DMS114 treated with DMSO at 0.1 percent for 48 hours (cell line): ENCODE data around the gene FAM43A.

Experiments
- DNase-seq: peaks from one replicate; lab custom pipeline; 2025; ENCODE audit not compliant: unreplicated experiment; lab: John Stamatoyannopoulos, UW

Gene FAM43A

GRCh38 chr3:194685718-194686413 is at the start of gene FAM43A:
Gene FAM43A, plus strand, starts transcription at chr3:194685883. Its CDS starts 944 bp downstream, at chr3:194686827.
- DNase-seq, result peak; percentile 87

GRCh38 chr3:194637066-194637465 is 48.6 kb upstream of the FAM43A start:
- DNase-seq, result no peak

- DNase-seq, result no peak
Observed at GRCh38 chr3:194637541-194638400, 47.9 kb upstream of the FAM43A start.

GRCh38 chr3:194638991-194639605 is 46.6 kb upstream of the FAM43A start:
- DNase-seq, result no peak

- DNase-seq, result peak; percentile 29
Observed at GRCh38 chr3:194640829-194641228, 44.9 kb upstream of the FAM43A start.

- DNase-seq, result no peak
Observed at GRCh38 chr3:194642769-194643168, 42.9 kb upstream of the FAM43A start.

- DNase-seq, result no peak
Observed at GRCh38 chr3:194647747-194648146, 37.9 kb upstream of the FAM43A start.

GRCh38 chr3:194654443-194654842 is 31.2 kb upstream of the FAM43A start:
- DNase-seq, result no peak

- DNase-seq, result no peak
Observed at GRCh38 chr3:194657439-194657838, 28.2 kb upstream of the FAM43A start.

GRCh38 chr3:194658477-194659242 is 27.0 kb upstream of the FAM43A start:
- no peak for DNase-seq

GRCh38 chr3:194659778-194660177 is 25.9 kb upstream of the FAM43A start:
- DNase-seq, result no peak

- DNase-seq, result no peak
Observed at GRCh38 chr3:194661374-194661773, 24.3 kb upstream of the FAM43A start.

GRCh38 chr3:194661946-194662345 is 23.7 kb upstream of the FAM43A start:
- no peak for DNase-seq

GRCh38 chr3:194664857-194665256 is 20.8 kb upstream of the FAM43A start:
- DNase-seq, result no peak

- no peak for DNase-seq
Observed at GRCh38 chr3:194667363-194667762, 18.3 kb upstream of the FAM43A start.

GRCh38 chr3:194671511-194671899 is 14.2 kb upstream of the FAM43A start:
- DNase-seq, result peak; percentile 20

GRCh38 chr3:194671900-194672808 is 13.5 kb upstream of the FAM43A start, which contains the start of gene LSG1:
Gene LSG1, minus strand, starts transcription at chr3:194672191. Its CDS starts 29 bp downstream, at chr3:194672162.
- peak; percentile 97 for DNase-seq

- DNase-seq, result no peak
Observed at GRCh38 chr3:194672876-194673275, 12.8 kb upstream of the FAM43A start.

GRCh38 chr3:194673761-194674160 is 11.9 kb upstream of the FAM43A start:
- no peak for DNase-seq

GRCh38 chr3:194675081-194675640 is 10.5 kb upstream of the FAM43A start:
- no peak for DNase-seq
